ENCODE measurements around the gene EYA3. TPM values are rescaled to one million over a fixed set of nuclear protein-coding genes. Genes with fewer than 3 reads are reported as not detected.

The EYA3 gene
- 10 to 100 TPM; 13.8 to 21.9 (median 15.8) TPM for total RNA-seq

- peak within 1 kb of the TSS; percentile 65 to 83 (median 76) for H3K4me3 ChIP-seq
- peak; percentile 90 for DNase-seq
- intact Hi-C loops (cut with DNase I) = no loop called here
- H3K4me1 ChIP-seq = peaks cover 8 to 42% (median 14%) of the 10 kb centered on the region in 3 donors
- TF ChIP-seq CTCF (IDR thresholded peaks at IDR 0.05) = peak in 1 of 6 experiments; percentile 37
- peak in 1 of 4 donors; percentile 63 for TF ChIP-seq POLR2A (IDR thresholded peaks at IDR 0.05)
- no peaks in the 10 kb centered on the region for H3K36me3 ChIP-seq
- WGBS, 2 donors = 0 to 2% methylated on average over 22 to 33 of the region's 44 CpGs
- H3K27ac ChIP-seq = peak within 1 kb of the TSS; percentile 85 to 92 (median 91)
- no peaks in the 10 kb centered on the region for H3K9me3 ChIP-seq
- H3K27me3 ChIP-seq = no peaks in the 10 kb centered on the region
Measured at GRCh38 chr1:28088168-28088961, at the start of gene EYA3. Gene EYA3, minus strand, starts transcription at chr1:28088610. Its CDS starts 30,584 bp downstream, at chr1:28058026.

- H3K36me3 ChIP-seq = no peaks in the 10 kb centered on the region
- intact Hi-C loops (cut with DNase I) = no loop called here
- no peaks in the 10 kb centered on the region for H3K27me3 ChIP-seq
- H3K27ac ChIP-seq = no peak overlapping the region
- TF ChIP-seq CTCF (IDR thresholded peaks at IDR 0.05) (no peak), POLR2A (IDR thresholded peaks at IDR 0.05) (no peak)
- no peak for DNase-seq
- no peaks in the 10 kb centered on the region for H3K9me3 ChIP-seq
- 68 to 85% methylated on average over 4 of the region's 4 CpGs for WGBS, 2 donors
- H3K4me3 ChIP-seq = no peak overlapping the region
- H3K4me1 ChIP-seq = peaks cover 0 to 19% (median 0%) of the 10 kb centered on the region in 3 donors
Measured at GRCh38 chr1:28136922-28137613, 48.7 kb upstream of the EYA3 start.

- Histone ChIP-seq H3K27me3 (no peaks in the 10 kb centered on the region), H3K4me3 (no peak overlapping the region), H3K9me3 (no peaks in the 10 kb centered on the region), H3K27ac (peak overlapping the region; percentile 69 to 73 (median 70)), H3K36me3 (no peaks in the 10 kb centered on the region), H3K4me1 (peaks cover 0 to 19% (median 0%) of the 10 kb centered on the region in 3 donors)
- intact Hi-C loops (cut with DNase I) = no loop called here
- TF ChIP-seq POLR2A (IDR thresholded peaks at IDR 0.05) (no peak), CTCF (IDR thresholded peaks at IDR 0.05) (no peak)
- 81% methylated on average over 7 to 8 of the region's 8 CpGs for WGBS, 2 donors
- no peak for DNase-seq
Measured at GRCh38 chr1:28136169-28136921, 47.9 kb upstream of the EYA3 start.

GRCh38 chr1:28135371-28136168 lies 47.2 kb upstream of the EYA3 start:
- Histone ChIP-seq H3K27me3 (no peaks in the 10 kb centered on the region), H3K36me3 (no peaks in the 10 kb centered on the region), H3K4me1 (peaks cover 0 to 20% (median 0%) of the 10 kb centered on the region in 3 donors), H3K27ac (peak overlapping the region; percentile 69 to 76 (median 72)), H3K4me3 (no peak overlapping the region), H3K9me3 (no peaks in the 10 kb centered on the region)
- intact Hi-C loops (cut with DNase I) = no loop called here
- no peak for DNase-seq
- TF ChIP-seq CTCF (IDR thresholded peaks at IDR 0.05) (no peak), POLR2A (IDR thresholded peaks at IDR 0.05) (no peak)
- WGBS, 2 donors = 58 to 63% methylated on average over 14 of the region's 14 CpGs

Measured in esophagus squamous epithelium (tissue), 5 donors.